IMR-90 (cell line): Measurements from ENCODE around the gene SPAG5. TPM values are rescaled to one million over a fixed set of nuclear protein-coding genes. Genes with fewer than 3 reads are reported as not detected.

Experiments
- ATAC-seq: fragments of 200-7000 bp; cut with Tn5 transposase; 2 replicates; pipeline ENCODE4 v1.9.1; 2020; ENCODE audit warnings: low read depth, mild to moderate bottlenecking, moderate library complexity
- BruUV-seq: library from RNA; stranded (reverse); fragments of 400-500 nt; replicated peaks from 2 replicates; lab custom pipeline; 2021; lab: Mats Ljungman, UMichigan
- CTCF ChIA-PET: fragments of 300-600 bp; formaldehyde crosslinking; extraction: SDS; loops from one replicate; lab custom pipeline; 2021; ENCODE audit warnings: antibody characterized with exemption; lab: Yijun Ruan, JAX
- POLR2A ChIA-PET: fragments of 300-600 bp; sonication (Branson Sonifier 250); formaldehyde crosslinking; loops from one replicate; lab custom pipeline; 2022; ENCODE audit warnings: antibody characterized with exemption; ENCODE audit not compliant: unreplicated experiment; lab: Charles Lee
- DNase-seq: peaks from one replicate; pipeline ENCODE4 v3.0.0; 2013
- H2AFZ ChIP-seq: replicated peaks from 2 replicates; pipeline ENCODE3; 2013; ENCODE audit warnings: low read length, mild to moderate bottlenecking; ENCODE audit not compliant: poor library complexity
- H2AK5ac ChIP-seq: 2 replicates; pipeline ENCODE4 v1.6.1; 2013; ENCODE audit warnings: low read depth, low read length, inconsistent platforms
- H2AK9ac ChIP-seq: replicated peaks from 2 replicates; pipeline ENCODE3; 2013; ENCODE audit warnings: mild to moderate bottlenecking, low read depth, low read length, moderate library complexity; ENCODE audit not compliant: poor library complexity
- H2BK120ac ChIP-seq: 2 replicates; pipeline ENCODE4 v1.6.1; 2013; ENCODE audit warnings: low read depth, low read length, inconsistent platforms
- H2BK15ac ChIP-seq: 3 replicates; pipeline ENCODE4 v1.6.1; 2013; ENCODE audit warnings: low read depth, low read length, inconsistent platforms
- H2BK20ac ChIP-seq: 2 replicates; pipeline ENCODE4 v1.6.1; 2013; ENCODE audit warnings: low read depth, mild to moderate bottlenecking, inconsistent platforms, low read length, moderate library complexity
- H2BK5ac ChIP-seq: 2 replicates; pipeline ENCODE4 v1.6.1; 2013; ENCODE audit warnings: mild to moderate bottlenecking, low read depth, low read length, inconsistent platforms; ENCODE audit not compliant: poor library complexity, severe bottlenecking
- H3K14ac ChIP-seq: replicated peaks from 2 replicates; pipeline ENCODE4 v1.6.1; 2013; ENCODE audit warnings: low read depth, low read length, inconsistent platforms
- H3K18ac ChIP-seq: 2 replicates; pipeline ENCODE4 v1.6.1; 2013; ENCODE audit warnings: low read depth, low read length, control low read depth
- H3K23ac ChIP-seq: 2 replicates; pipeline ENCODE4 v1.6.1; 2013; ENCODE audit warnings: low read depth, low read length, inconsistent platforms
- H3K27ac ChIP-seq: 2 replicates; pipeline ENCODE4 v1.5.1; 2013; ENCODE audit warnings: mild to moderate bottlenecking, control low read depth, low read length; ENCODE audit not compliant: insufficient read depth
- H3K27me3 ChIP-seq: 2 replicates; pipeline ENCODE4 v1.6.1; 2013; ENCODE audit warnings: low read length; ENCODE audit not compliant: control insufficient read depth, insufficient read depth
- H3K36me3 ChIP-seq: 2 replicates; pipeline ENCODE4 v1.6.1; 2013; ENCODE audit warnings: low read length, mixed read lengths; ENCODE audit not compliant: control insufficient read depth, insufficient read depth
- H3K4ac ChIP-seq: 2 replicates; pipeline ENCODE4 v1.6.1; 2013; ENCODE audit warnings: low read depth, low read length, inconsistent platforms
- H3K4me1 ChIP-seq: 2 replicates; pipeline ENCODE4 v1.6.1; 2013; ENCODE audit warnings: low read length, mixed read lengths; ENCODE audit not compliant: control insufficient read depth, insufficient read depth
- H3K4me2 ChIP-seq: 2 replicates; pipeline ENCODE4 v1.6.1; 2013; ENCODE audit warnings: low read depth, mild to moderate bottlenecking, control low read depth, low read length, moderate library complexity
- H3K4me3 ChIP-seq: 2 replicates; pipeline ENCODE4 v1.5.1; 2013; ENCODE audit warnings: low read depth, mild to moderate bottlenecking, control low read depth, low read length, moderate library complexity; ENCODE audit not compliant: insufficient read depth
- H3K56ac ChIP-seq: 2 replicates; pipeline ENCODE4 v1.6.1; 2013; ENCODE audit warnings: low read length, inconsistent platforms; ENCODE audit not compliant: insufficient read depth; ENCODE audit errors: extremely low read depth
- H3K79me1 ChIP-seq, 2 experiments: 2 replicates each; pipeline ENCODE4 v1.6.1; 2013; ENCODE audit warnings: low read length in 2 of 2, inconsistent platforms in 1 of 2, low read depth in 1 of 2
- H3K9ac ChIP-seq: 2 replicates; pipeline ENCODE4 v1.6.1; 2013; ENCODE audit warnings: low read depth, low read length, control low read depth
- H3K9me1 ChIP-seq: 2 replicates; pipeline ENCODE4 v1.6.1; 2013; ENCODE audit warnings: low read length, inconsistent platforms; ENCODE audit not compliant: insufficient read depth
- H3K9me3 ChIP-seq: 2 replicates; pipeline ENCODE4 v1.6.1; 2013; ENCODE audit warnings: low read length; ENCODE audit not compliant: control insufficient read depth, insufficient read depth
- H4K20me1 ChIP-seq: 2 replicates; pipeline ENCODE4 v1.6.1; 2013; ENCODE audit warnings: low read length, inconsistent platforms; ENCODE audit not compliant: insufficient read depth
- H4K5ac ChIP-seq: 2 replicates; pipeline ENCODE4 v1.6.1; 2013; ENCODE audit warnings: mild to moderate bottlenecking, low read depth, low read length, control low read depth
- H4K8ac ChIP-seq, 2 experiments: 2 replicates each; pipeline ENCODE4 v1.6.1; 2013; ENCODE audit warnings: low read depth in 2 of 2, low read length in 2 of 2, control low read depth in 1 of 2, inconsistent platforms in 1 of 2
- H4K91ac ChIP-seq: 2 replicates; pipeline ENCODE4 v1.6.1; 2013; ENCODE audit warnings: low read depth, low read length, inconsistent platforms; ENCODE audit not compliant: insufficient read depth
- CTCF ChIP-seq: conservative IDR thresholded peaks from 2 replicates; pipeline ENCODE4 v1.5.1; 2012; ENCODE audit warnings: mild to moderate bottlenecking, low read depth, low read length, improper control_type of control experiment
- FOS ChIP-seq: fragments of 150-350 bp; IDR thresholded peaks from 2 replicates; pipeline ENCODE4 v1.6.1; 2016; ENCODE audit warnings: low read depth, low read length
- RCOR1 ChIP-seq: IDR thresholded peaks from 2 replicates; pipeline ENCODE4 v1.6.1; 2012; ENCODE audit warnings: mild to moderate bottlenecking, low read length, improper control_type of control experiment; ENCODE audit not compliant: insufficient replicate concordance
- RFX5 ChIP-seq: IDR thresholded peaks from 2 replicates; pipeline ENCODE4 v1.8.0; 2012; ENCODE audit warnings: low read depth, mild to moderate bottlenecking, low read length, moderate library complexity
- SMC3 ChIP-seq: fragments of 150-350 bp; IDR thresholded peaks from 2 replicates; pipeline ENCODE4 v1.6.1; 2016; ENCODE audit warnings: low read depth, mild to moderate bottlenecking, antibody characterized with exemption, low read length, moderate library complexity
- USF2 ChIP-seq: fragments of 150-350 bp; IDR thresholded peaks from 2 replicates; pipeline ENCODE4 v1.6.1; 2017; ENCODE audit warnings: mild to moderate bottlenecking, antibody characterized with exemption, low read length, low read depth
- WGBS, 2 experiments: methylation state at CpG; one replicate each; pipeline versions ENCODE4 v1.1.5 to v1.1.7; 2013; ENCODE audit warnings: missing lambda C conversion rate in 2 of 2; ENCODE audit not compliant: insufficient read length in 1 of 2; ENCODE audit errors: extremely low coverage in 2 of 2; 5-methylcytosine and 5-hydroxymethylcytosine counted together
- dilution Hi-C: fragments of 300-500 bp; cut with HindIII; formaldehyde crosslinking; loops from one replicate; pipeline ENCODE4 v1.14.3; 2018; ENCODE audit warnings: low sequenced_read_pairs; ENCODE audit not compliant: unreplicated experiment
- in situ Hi-C: fragments of 300-500 bp; cut with MboI; formaldehyde crosslinking; loops from 3 replicates; pipeline ENCODE4 v1.14.3; 2019; ENCODE audit warnings: low sequenced_read_pairs, inconsistent platforms, mixed read lengths
- intact Hi-C: fragments of 100-400 bp; cut with micrococcal nuclease; formaldehyde crosslinking; loops from 2 replicates; pipeline ENCODE4 v1.10.0; 2022
- polyA plus RNA-seq, 3 experiments: library from polyadenylated mRNA; depleted of rRNA; stranded (reverse); fragments of >200 nt; gene quantifications; 2 replicates each; pipeline ENCODE4 v1.2.3, GENCODE V29; 2012; ENCODE audit warnings: low replicate concordance in 1 of 3
- total RNA-seq: library from RNA; depleted of rRNA; stranded (reverse); fragments of >200 nt; gene quantifications from 2 replicates; pipeline ENCODE4 v1.2.3, GENCODE V29; 2012

Gene SPAG5
- total and polyA plus RNA-seq, 2 of the 4 experiments (the other 2 are of a cell fraction) = 40.3 to 60.8 TPM

- no peak for DNase-seq
- H3K4me2 ChIP-seq = no peak overlapping the region
- H4K20me1 ChIP-seq = peaks cover 13% of the 10 kb centered on the region; the same call in 1 of the 2 replicates
- no peak overlapping the region for H3K27ac ChIP-seq
- H2BK15ac ChIP-seq = no peak overlapping the region
- CTCF ChIA-PET = no interaction called here
- WGBS, 2 experiments = no CpG with 5 or more reads among the region's 2 CpGs
- dilution Hi-C loops (no loop called here), in situ Hi-C loops (no loop called here), intact Hi-C loops (no loop called here)
- no peak overlapping the region for H3K23ac ChIP-seq
- no peak overlapping the region for H3K4ac ChIP-seq
- H2AFZ ChIP-seq = no peak overlapping the region
- no peaks in the 10 kb centered on the region for H3K9me1 ChIP-seq
- H4K91ac ChIP-seq = no peak overlapping the region
- no peak overlapping the region for H3K9ac ChIP-seq
- POLR2A ChIA-PET = no interaction called here
- H4K5ac ChIP-seq = no peak overlapping the region
- no peaks in the 10 kb centered on the region for H3K9me3 ChIP-seq
- no TSS peak for BruUV-seq
- H3K14ac ChIP-seq = no peak overlapping the region
- H4K8ac ChIP-seq = no peak overlapping the region
- H3K27me3 ChIP-seq = no peaks in the 10 kb centered on the region
- H2BK5ac ChIP-seq = no peak overlapping the region
- H2AK5ac ChIP-seq = no peak overlapping the region
- peaks cover 33 to 64% of the 10 kb centered on the region in 2 experiments for H3K79me1 ChIP-seq
- H3K56ac ChIP-seq = no peak overlapping the region
- H3K18ac ChIP-seq = no peak overlapping the region
- ATAC-seq = no peak
- H2BK120ac ChIP-seq = no peak overlapping the region
- H3K4me3 ChIP-seq = no peak overlapping the region
- no peak overlapping the region for H2BK20ac ChIP-seq
- H3K4me1 ChIP-seq = peaks cover 2% of the 10 kb centered on the region; the same call in 1 of the 2 replicates
- H3K36me3 ChIP-seq = peaks cover 46% of the 10 kb centered on the region
- no peak overlapping the region for H2AK9ac ChIP-seq
- no peak for TF ChIP-seq USF2
- no peak for TF ChIP-seq FOS
- TF ChIP-seq RFX5 = no peak
- TF ChIP-seq RCOR1 = no peak
- no peak for TF ChIP-seq SMC3
- TF ChIP-seq CTCF = no peak
Measured at GRCh38 chr17:28641579-28641978, 42.8 kb upstream of the SPAG5 start.
